Lower leg skin (tissue), 3 donors: Measurements from ENCODE around the gene WDR27.

Source experiments
- CTCF ChIP-seq, 3 donors: fragments of 450-650 bp; IDR thresholded peaks; one replicate each; pipeline ENCODE4 v1.5.1; 2016; ENCODE audit warnings: antibody characterized with exemption in 3 of 3, mild to moderate bottlenecking in 3 of 3, moderate library complexity in 2 of 3
- POLR2A ChIP-seq, 2 donors: fragments of 450-650 bp; IDR thresholded peaks; one replicate each; pipeline ENCODE4 v1.6.1; 2016 to 2017; ENCODE audit warnings: antibody characterized with exemption in 2 of 2, mild to moderate bottlenecking in 1 of 2, moderate library complexity in 1 of 2

DNA sequence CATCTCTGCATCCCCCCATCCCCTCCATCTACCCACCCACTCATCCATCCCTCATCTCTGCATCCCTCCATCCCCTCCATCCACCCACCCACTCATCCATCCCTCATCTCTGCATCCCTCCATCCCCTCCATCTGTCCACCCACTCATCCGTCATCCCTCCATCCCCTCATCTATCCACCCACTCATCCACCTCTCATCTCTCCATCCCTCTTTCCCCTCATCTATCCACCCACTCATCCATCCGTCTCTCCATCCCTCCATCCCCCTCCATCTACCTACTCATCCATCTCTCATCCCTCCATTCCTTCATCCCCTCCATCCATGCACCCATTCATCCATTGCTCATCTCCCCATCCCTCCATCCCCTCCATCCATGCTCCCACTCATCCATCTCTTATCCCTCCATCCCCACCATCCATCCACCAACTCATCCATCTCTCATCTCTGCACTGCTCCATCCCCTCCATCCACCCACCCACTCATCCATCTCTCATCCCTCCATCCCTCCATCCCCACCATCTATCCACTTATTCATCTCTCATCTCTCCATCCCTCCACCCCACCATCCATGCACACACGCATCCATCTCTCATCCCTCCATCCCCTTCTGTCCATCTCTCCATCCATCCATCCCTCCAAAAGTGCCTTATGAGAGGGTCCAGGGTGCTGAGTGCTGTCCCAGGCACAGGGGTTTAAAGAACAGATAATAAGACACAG, 51.4 kb downstream of the WDR27 start:
- TF ChIP-seq CTCF (IDR thresholded peaks at IDR 0.05) (no peak), POLR2A (IDR thresholded peaks at IDR 0.05) (no peak)
